Stimulated activated memory B cell treated with anti-CD40 and anti-IgM and Interleukin-4, amounts not matched to agents 10 μg/mL and 1 μg/mL and 100 μg/mL, for 72 hours (primary cell): ENCODE data around the gene NUDT14.

ENCODE experiments used
- ATAC-seq: fragments of 150-1000 bp; cut with Tn5 transposase; 2 replicates; pipeline ENCODE4 v1.10.0; 2021
- H3K27ac Mint-ChIP-seq: one replicate; pipeline ENCODE4 v1.8.0; 2022; ENCODE audit warnings: mild to moderate bottlenecking, mixed read lengths
- H3K27me3 Mint-ChIP-seq: one replicate; pipeline ENCODE4 v1.8.0; 2022; ENCODE audit warnings: mixed read lengths
- H3K36me3 Mint-ChIP-seq: one replicate; pipeline ENCODE4 v1.8.0; 2022; ENCODE audit warnings: mixed read lengths
- H3K4me1 Mint-ChIP-seq: one replicate; pipeline ENCODE4 v1.8.0; 2022; ENCODE audit warnings: mixed read lengths
- H3K4me3 Mint-ChIP-seq: one replicate; pipeline ENCODE4 v1.8.0; 2022; ENCODE audit warnings: mild to moderate bottlenecking, moderate library complexity, mixed read lengths
- H3K9me3 Mint-ChIP-seq: one replicate; pipeline ENCODE4 v1.8.0; 2022; ENCODE audit warnings: mixed read lengths

The NUDT14 gene

GRCh38 chr14:105217774-105218173 lies 36.7 kb upstream of the NUDT14 start:
- ATAC-seq, result no peak
- H3K4me1 Mint-ChIP-seq, result peaks cover 10% of the 10 kb centered on the region
- H3K27ac Mint-ChIP-seq, result no peak overlapping the region
- no peak overlapping the region for H3K4me3 Mint-ChIP-seq
- peaks cover 55% of the 10 kb centered on the region for H3K36me3 Mint-ChIP-seq
- H3K27me3 Mint-ChIP-seq, result no peaks in the 10 kb centered on the region
- H3K9me3 Mint-ChIP-seq, result no peaks in the 10 kb centered on the region

- Mint-ChIP-seq H3K4me1 (peaks cover 10% of the 10 kb centered on the region), H3K27ac (no peak overlapping the region), H3K36me3 (peaks cover 45% of the 10 kb centered on the region), H3K27me3 (no peaks in the 10 kb centered on the region), H3K9me3 (no peaks in the 10 kb centered on the region), H3K4me3 (no peak overlapping the region)
- no peak for ATAC-seq
Observed at GRCh38 chr14:105216490-105217247, 35.6 kb upstream of the NUDT14 start.

- H3K4me1 Mint-ChIP-seq, result peaks cover 10% of the 10 kb centered on the region
- no peaks in the 10 kb centered on the region for H3K27me3 Mint-ChIP-seq
- ATAC-seq, result no peak
- no peak overlapping the region for H3K27ac Mint-ChIP-seq
- H3K9me3 Mint-ChIP-seq, result no peaks in the 10 kb centered on the region
- no peak overlapping the region for H3K4me3 Mint-ChIP-seq
- peaks cover 44% of the 10 kb centered on the region for H3K36me3 Mint-ChIP-seq
Observed at GRCh38 chr14:105215602-105216001, 34.5 kb upstream of the NUDT14 start.

- Mint-ChIP-seq H3K27me3 (no peaks in the 10 kb centered on the region), H3K27ac (no peak overlapping the region), H3K4me1 (peaks cover 10% of the 10 kb centered on the region), H3K9me3 (no peaks in the 10 kb centered on the region), H3K36me3 (peaks cover 47% of the 10 kb centered on the region), H3K4me3 (no peak overlapping the region)
- ATAC-seq, result no peak
Observed at GRCh38 chr14:105214324-105214915, 33.3 kb upstream of the NUDT14 start.

- Mint-ChIP-seq H3K27me3 (no peaks in the 10 kb centered on the region), H3K27ac (no peak overlapping the region), H3K4me1 (peaks cover 14% of the 10 kb centered on the region), H3K4me3 (no peak overlapping the region), H3K9me3 (no peaks in the 10 kb centered on the region), H3K36me3 (peaks cover 44% of the 10 kb centered on the region)
- no peak for ATAC-seq
Observed at GRCh38 chr14:105213361-105213760, 32.2 kb upstream of the NUDT14 start.

- H3K36me3 Mint-ChIP-seq, result peaks cover 39% of the 10 kb centered on the region
- no peak overlapping the region for H3K27ac Mint-ChIP-seq
- no peaks in the 10 kb centered on the region for H3K27me3 Mint-ChIP-seq
- H3K4me3 Mint-ChIP-seq, result no peak overlapping the region
- H3K4me1 Mint-ChIP-seq, result peaks cover 15% of the 10 kb centered on the region
- no peak for ATAC-seq
- no peaks in the 10 kb centered on the region for H3K9me3 Mint-ChIP-seq
Observed at GRCh38 chr14:105212541-105213300, 31.6 kb upstream of the NUDT14 start.

- Mint-ChIP-seq H3K27ac (no peak overlapping the region), H3K27me3 (peaks cover 1% of the 10 kb centered on the region), H3K9me3 (no peaks in the 10 kb centered on the region), H3K4me1 (peaks cover 15% of the 10 kb centered on the region), H3K4me3 (no peak overlapping the region), H3K36me3 (peaks cover 32% of the 10 kb centered on the region)
- ATAC-seq, result no peak
Observed at GRCh38 chr14:105211758-105212089, 30.6 kb upstream of the NUDT14 start.

- H3K4me3 Mint-ChIP-seq, result no peak overlapping the region
- H3K27me3 Mint-ChIP-seq, result peaks cover 6% of the 10 kb centered on the region
- ATAC-seq, result no peak
- no peaks in the 10 kb centered on the region for H3K9me3 Mint-ChIP-seq
- H3K27ac Mint-ChIP-seq, result no peak overlapping the region
- H3K36me3 Mint-ChIP-seq, result peaks cover 29% of the 10 kb centered on the region
- H3K4me1 Mint-ChIP-seq, result peaks cover 15% of the 10 kb centered on the region
Observed at GRCh38 chr14:105211086-105211757, 30.1 kb upstream of the NUDT14 start.

- Mint-ChIP-seq H3K4me1 (peaks cover 15% of the 10 kb centered on the region), H3K27me3 (peaks cover 13% of the 10 kb centered on the region), H3K9me3 (no peaks in the 10 kb centered on the region), H3K4me3 (no peak overlapping the region), H3K27ac (no peak overlapping the region), H3K36me3 (peaks cover 22% of the 10 kb centered on the region)
- ATAC-seq, result no peak
Observed at GRCh38 chr14:105210266-105211025, 29.3 kb upstream of the NUDT14 start.

- no peak overlapping the region for H3K27ac Mint-ChIP-seq
- ATAC-seq, result no peak
- no peak overlapping the region for H3K4me3 Mint-ChIP-seq
- H3K4me1 Mint-ChIP-seq, result peaks cover 14% of the 10 kb centered on the region
- H3K9me3 Mint-ChIP-seq, result no peaks in the 10 kb centered on the region
- peaks cover 21% of the 10 kb centered on the region for H3K27me3 Mint-ChIP-seq
- H3K36me3 Mint-ChIP-seq, result peaks cover 14% of the 10 kb centered on the region
Observed at GRCh38 chr14:105209646-105210045, 28.5 kb upstream of the NUDT14 start.

GRCh38 chr14:105209091-105209490 lies 28.0 kb upstream of the NUDT14 start:
- no peak for ATAC-seq
- Mint-ChIP-seq H3K36me3 (peaks cover 14% of the 10 kb centered on the region), H3K4me1 (peaks cover 20% of the 10 kb centered on the region)

GRCh38 chr14:105208738-105209075 lies 27.6 kb upstream of the NUDT14 start:
- no peaks in the 10 kb centered on the region for H3K9me3 Mint-ChIP-seq
- ATAC-seq, result no peak
- peaks cover 14% of the 10 kb centered on the region for H3K36me3 Mint-ChIP-seq
- H3K4me3 Mint-ChIP-seq, result no peak overlapping the region
- H3K27me3 Mint-ChIP-seq, result peaks cover 29% of the 10 kb centered on the region
- H3K4me1 Mint-ChIP-seq, result peaks cover 22% of the 10 kb centered on the region
- no peak overlapping the region for H3K27ac Mint-ChIP-seq

More at GRCh38 chr14:105209091-105209490, 28.0 kb upstream of the NUDT14 start:
- H3K4me3 Mint-ChIP-seq, result no peak overlapping the region
- no peaks in the 10 kb centered on the region for H3K9me3 Mint-ChIP-seq
- peaks cover 27% of the 10 kb centered on the region for H3K27me3 Mint-ChIP-seq
- no peak overlapping the region for H3K27ac Mint-ChIP-seq

- no peak for ATAC-seq
- H3K9me3 Mint-ChIP-seq, result no peaks in the 10 kb centered on the region
- no peak overlapping the region for H3K4me3 Mint-ChIP-seq
- H3K27ac Mint-ChIP-seq, result no peak overlapping the region
- peaks cover 14% of the 10 kb centered on the region for H3K36me3 Mint-ChIP-seq
- H3K27me3 Mint-ChIP-seq, result peaks cover 29% of the 10 kb centered on the region
- peaks cover 22% of the 10 kb centered on the region for H3K4me1 Mint-ChIP-seq
Observed at GRCh38 chr14:105207996-105208737, 27.1 kb upstream of the NUDT14 start.

GRCh38 chr14:105207460-105207901 lies 26.4 kb upstream of the NUDT14 start:
- H3K4me1 Mint-ChIP-seq, result peaks cover 25% of the 10 kb centered on the region
- peaks cover 35% of the 10 kb centered on the region for H3K27me3 Mint-ChIP-seq
- H3K36me3 Mint-ChIP-seq, result peaks cover 14% of the 10 kb centered on the region
- no peak for ATAC-seq
- H3K27ac Mint-ChIP-seq, result no peak overlapping the region
- no peaks in the 10 kb centered on the region for H3K9me3 Mint-ChIP-seq
- no peak overlapping the region for H3K4me3 Mint-ChIP-seq
